GM12878 (cell line): Measurements from ENCODE around the gene CELF2.

Experiments used
- ATF7 ChIP-seq: fragments of 450-650 bp; IDR thresholded peaks from 2 replicates; pipeline ENCODE4 v1.6.1; 2016; ENCODE audit warnings: low read depth, mild to moderate bottlenecking
- CHD2 ChIP-seq: IDR thresholded peaks from 2 replicates; pipeline ENCODE4 v1.6.1; 2011; ENCODE audit warnings: low read depth, low read length, improper control_type of control experiment, borderline replicate concordance
- EZH2 ChIP-seq: IDR thresholded peaks from 2 replicates; pipeline ENCODE4 v1.6.1; 2012; ENCODE audit warnings: low read depth, mild to moderate bottlenecking, control low read depth, inconsistent platforms, low read length, borderline replicate concordance; ENCODE audit not compliant: control insufficient read depth
- FOS ChIP-seq: IDR thresholded peaks from 3 replicates; pipeline ENCODE4 v1.6.1; 2011; ENCODE audit warnings: borderline replicate concordance; ENCODE audit not compliant: insufficient read length; ENCODE audit errors: extremely low read depth
- NR2F1 ChIP-seq: fragments of 450-650 bp; conservative IDR thresholded peaks from 2 replicates; pipeline ENCODE4 v1.6.1; 2017; ENCODE audit warnings: mild to moderate bottlenecking
- POLR2A ChIP-seq: IDR thresholded peaks from 2 replicates; pipeline ENCODE4 v1.6.1; 2011; ENCODE audit warnings: low read depth, mild to moderate bottlenecking, low read length
- RB1 ChIP-seq: fragments of 450-650 bp; formaldehyde crosslinking; IDR thresholded peaks from 2 replicates; pipeline ENCODE4 v1.6.1; 2017; ENCODE audit warnings: mild to moderate bottlenecking, borderline replicate concordance
- SRF ChIP-seq, 2 experiments: IDR thresholded peaks; 2 replicates each; pipeline ENCODE4 v1.6.1; 2011; ENCODE audit warnings: low read depth in 2 of 2, low read length in 2 of 2, mild to moderate bottlenecking in 1 of 2, moderate library complexity in 1 of 2
- YBX1 ChIP-seq: fragments of 450-650 bp; IDR thresholded peaks from 2 replicates; pipeline ENCODE4 v1.6.1; 2016; ENCODE audit warnings: antibody characterized with exemption
- ZZZ3 ChIP-seq: IDR thresholded peaks from 2 replicates; pipeline ENCODE4 v1.6.1; 2011; ENCODE audit warnings: low read depth; ENCODE audit not compliant: control insufficient read depth, insufficient read length
- TF ChIP-seq, protein P1 (sequence below), 3 experiments: IDR thresholded peaks in 2 of 3; conservative IDR thresholded peaks in 1 of 3; 2 replicates each; pipeline ENCODE4 v1.5.1; 2011; ENCODE audit warnings: low read depth in 3 of 3, low read length in 3 of 3, mild to moderate bottlenecking in 3 of 3, control low read depth in 2 of 3, moderate library complexity in 2 of 3, inconsistent platforms in 1 of 3, mixed read lengths in 1 of 3; ENCODE audit not compliant: control insufficient read depth in 2 of 3, insufficient read depth in 1 of 3; ENCODE audit errors: extremely low read depth in 1 of 3
- TF ChIP-seq, protein P2 (sequence below): fragments of 150-350 bp; IDR thresholded peaks from 2 replicates; pipeline ENCODE4 v1.6.1; 2014; ENCODE audit warnings: mild to moderate bottlenecking, low read depth, low read length
- TF ChIP-seq, protein P3 (sequence below): IDR thresholded peaks from 2 replicates; pipeline ENCODE4 v1.6.1; 2012; ENCODE audit warnings: low read depth, low read length, improper control_type of control experiment
- TF ChIP-seq, protein P4 (sequence below): fragments of 450-650 bp; conservative IDR thresholded peaks from 2 replicates; pipeline ENCODE4 v1.6.1; 2017; ENCODE audit warnings: mild to moderate bottlenecking, moderate library complexity

DNA sequence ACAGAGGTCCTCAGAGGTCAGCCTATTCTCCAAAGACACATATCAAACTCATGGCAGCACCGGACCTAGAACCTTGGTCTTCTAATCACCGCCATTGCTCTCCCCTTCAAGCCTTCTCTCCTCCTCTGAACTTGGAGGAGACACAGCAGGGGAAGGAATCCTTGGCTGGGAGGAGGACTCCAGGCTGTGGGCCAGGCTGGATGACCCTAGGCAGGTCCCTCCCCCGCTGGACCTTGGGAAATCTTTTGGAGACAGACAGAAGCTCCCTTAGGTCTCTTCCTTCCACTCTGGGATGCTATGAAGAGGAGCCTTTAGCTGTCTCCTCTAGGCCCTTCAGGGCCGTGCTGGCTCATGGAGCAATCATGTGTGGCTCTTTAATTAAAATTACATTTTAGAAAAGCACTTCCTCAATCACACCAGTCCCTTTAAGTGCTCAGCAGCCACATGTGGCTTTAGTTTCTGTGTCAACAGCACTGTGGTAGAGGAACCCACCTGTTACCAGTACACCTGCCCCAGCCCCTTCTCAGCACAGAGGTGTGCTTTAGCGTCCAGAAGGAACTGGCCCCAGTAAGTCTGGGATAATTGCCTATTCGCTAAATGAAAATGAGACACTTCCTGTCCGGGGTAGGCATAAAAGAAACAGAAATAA lies 238.2 kb downstream of the CELF2 start:
- TF ChIP-seq, protein P1, sequence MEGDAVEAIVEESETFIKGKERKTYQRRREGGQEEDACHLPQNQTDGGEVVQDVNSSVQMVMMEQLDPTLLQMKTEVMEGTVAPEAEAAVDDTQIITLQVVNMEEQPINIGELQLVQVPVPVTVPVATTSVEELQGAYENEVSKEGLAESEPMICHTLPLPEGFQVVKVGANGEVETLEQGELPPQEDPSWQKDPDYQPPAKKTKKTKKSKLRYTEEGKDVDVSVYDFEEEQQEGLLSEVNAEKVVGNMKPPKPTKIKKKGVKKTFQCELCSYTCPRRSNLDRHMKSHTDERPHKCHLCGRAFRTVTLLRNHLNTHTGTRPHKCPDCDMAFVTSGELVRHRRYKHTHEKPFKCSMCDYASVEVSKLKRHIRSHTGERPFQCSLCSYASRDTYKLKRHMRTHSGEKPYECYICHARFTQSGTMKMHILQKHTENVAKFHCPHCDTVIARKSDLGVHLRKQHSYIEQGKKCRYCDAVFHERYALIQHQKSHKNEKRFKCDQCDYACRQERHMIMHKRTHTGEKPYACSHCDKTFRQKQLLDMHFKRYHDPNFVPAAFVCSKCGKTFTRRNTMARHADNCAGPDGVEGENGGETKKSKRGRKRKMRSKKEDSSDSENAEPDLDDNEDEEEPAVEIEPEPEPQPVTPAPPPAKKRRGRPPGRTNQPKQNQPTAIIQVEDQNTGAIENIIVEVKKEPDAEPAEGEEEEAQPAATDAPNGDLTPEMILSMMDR (IDR thresholded peaks at IDR 0.05 in 2 of 3, conservative IDR thresholded peaks at IDR 0.05 in 1 of 3; ENCODE audit: control insufficient read depth in 2 of 3, extremely low read depth in 1 of 3, insufficient read depth in 1 of 3, low read depth in 3 of 3, low read length in 3 of 3): no peak
- TF ChIP-seq CHD2: no peak
- TF ChIP-seq EZH2: no peak
- TF ChIP-seq, protein P2, sequence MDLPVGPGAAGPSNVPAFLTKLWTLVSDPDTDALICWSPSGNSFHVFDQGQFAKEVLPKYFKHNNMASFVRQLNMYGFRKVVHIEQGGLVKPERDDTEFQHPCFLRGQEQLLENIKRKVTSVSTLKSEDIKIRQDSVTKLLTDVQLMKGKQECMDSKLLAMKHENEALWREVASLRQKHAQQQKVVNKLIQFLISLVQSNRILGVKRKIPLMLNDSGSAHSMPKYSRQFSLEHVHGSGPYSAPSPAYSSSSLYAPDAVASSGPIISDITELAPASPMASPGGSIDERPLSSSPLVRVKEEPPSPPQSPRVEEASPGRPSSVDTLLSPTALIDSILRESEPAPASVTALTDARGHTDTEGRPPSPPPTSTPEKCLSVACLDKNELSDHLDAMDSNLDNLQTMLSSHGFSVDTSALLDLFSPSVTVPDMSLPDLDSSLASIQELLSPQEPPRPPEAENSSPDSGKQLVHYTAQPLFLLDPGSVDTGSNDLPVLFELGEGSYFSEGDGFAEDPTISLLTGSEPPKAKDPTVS: no peak
- no peak for TF ChIP-seq SRF (IDR thresholded peaks at IDR 0.05; ENCODE audit: low read depth in 2 of 2, low read length in 2 of 2)
- TF ChIP-seq POLR2A: no peak; the same call in 1 of the 2 replicates
- no peak for TF ChIP-seq YBX1
- TF ChIP-seq NR2F1: no peak
- TF ChIP-seq RB1: no peak
- TF ChIP-seq, protein P3, sequence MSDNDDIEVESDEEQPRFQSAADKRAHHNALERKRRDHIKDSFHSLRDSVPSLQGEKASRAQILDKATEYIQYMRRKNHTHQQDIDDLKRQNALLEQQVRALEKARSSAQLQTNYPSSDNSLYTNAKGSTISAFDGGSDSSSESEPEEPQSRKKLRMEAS: no peak
- TF ChIP-seq ATF7: no peak
- TF ChIP-seq FOS: no peak
- TF ChIP-seq, protein P4, sequence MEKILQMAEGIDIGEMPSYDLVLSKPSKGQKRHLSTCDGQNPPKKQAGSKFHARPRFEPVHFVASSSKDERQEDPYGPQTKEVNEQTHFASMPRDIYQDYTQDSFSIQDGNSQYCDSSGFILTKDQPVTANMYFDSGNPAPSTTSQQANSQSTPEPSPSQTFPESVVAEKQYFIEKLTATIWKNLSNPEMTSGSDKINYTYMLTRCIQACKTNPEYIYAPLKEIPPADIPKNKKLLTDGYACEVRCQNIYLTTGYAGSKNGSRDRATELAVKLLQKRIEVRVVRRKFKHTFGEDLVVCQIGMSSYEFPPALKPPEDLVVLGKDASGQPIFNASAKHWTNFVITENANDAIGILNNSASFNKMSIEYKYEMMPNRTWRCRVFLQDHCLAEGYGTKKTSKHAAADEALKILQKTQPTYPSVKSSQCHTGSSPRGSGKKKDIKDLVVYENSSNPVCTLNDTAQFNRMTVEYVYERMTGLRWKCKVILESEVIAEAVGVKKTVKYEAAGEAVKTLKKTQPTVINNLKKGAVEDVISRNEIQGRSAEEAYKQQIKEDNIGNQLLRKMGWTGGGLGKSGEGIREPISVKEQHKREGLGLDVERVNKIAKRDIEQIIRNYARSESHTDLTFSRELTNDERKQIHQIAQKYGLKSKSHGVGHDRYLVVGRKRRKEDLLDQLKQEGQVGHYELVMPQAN: no peak
- no peak for TF ChIP-seq ZZZ3
